HEK293 (cell line): Measurements from ENCODE around the gene ANTKMT.

Source experiments
- CTCF ChIA-PET: fragments of 350-600 bp; formaldehyde crosslinking; extraction: SDS; loops from one replicate; lab custom pipeline; 2021; ENCODE audit warnings: antibody characterized with exemption; lab: Yijun Ruan, JAX
- POLR2A ChIA-PET: fragments of 300-600 bp; formaldehyde crosslinking; extraction: SDS; loops from one replicate; lab custom pipeline; 2020; ENCODE audit warnings: antibody characterized with exemption, inconsistent platforms; lab: Yijun Ruan, JAX
- H3K27ac ChIP-seq: fragments of 200-500 bp; sonication (Bioruptor generic); 2 replicates; pipeline ENCODE4 v1.5.1; 2014; ENCODE audit warnings: low read depth, low read length, control low read depth, inconsistent platforms; ENCODE audit errors: extremely low read depth
- H3K36me3 ChIP-seq, 2 experiments: fragments of 200-500 bp in 1 of 2; sonication (Bioruptor generic) in 1 of 2; 1 replicate in 1 of 2; 2 replicates in 1 of 2; pipeline ENCODE4 v1.5.1; 2014 to 2017; ENCODE audit warnings: inconsistent platforms in 2 of 2, low read length in 2 of 2; ENCODE audit not compliant: control insufficient read depth in 2 of 2, insufficient read depth in 1 of 2
- H3K4me1 ChIP-seq: fragments of 200-500 bp; sonication (Bioruptor generic); 2 replicates; pipeline ENCODE4 v1.5.1; 2014; ENCODE audit warnings: mild to moderate bottlenecking, low read length, inconsistent platforms; ENCODE audit not compliant: control insufficient read depth, insufficient read depth
- H3K4me3 ChIP-seq: 2 replicates; pipeline ENCODE4 v1.5.1; 2011; ENCODE audit warnings: low read depth, mild to moderate bottlenecking, control low read depth, low read length, moderate library complexity
- H3K9me3 ChIP-seq: fragments of 200-500 bp; sonication (Bioruptor generic); 2 replicates; pipeline ENCODE4 v1.5.1; 2014; ENCODE audit warnings: low read depth, low read length, inconsistent platforms; ENCODE audit not compliant: control insufficient read depth, insufficient read depth
- INSM2 ChIP-seq: fragments of 450-650 bp; formaldehyde crosslinking; IDR thresholded peaks from 2 replicates; pipeline ENCODE4 v1.5.1; 2016; ENCODE audit warnings: missing biosample characterization, missing genetic modification characterization
- PATZ1 ChIP-seq: fragments of 450-650 bp; formaldehyde crosslinking; IDR thresholded peaks from 2 replicates; pipeline ENCODE4 v1.5.1; 2016; ENCODE audit warnings: missing biosample characterization, missing genetic modification characterization
- PRDM6 ChIP-seq: fragments of 450-650 bp; formaldehyde crosslinking; IDR thresholded peaks from 2 replicates; pipeline ENCODE4 v1.5.1; 2017; ENCODE audit warnings: missing biosample characterization, missing genetic modification characterization
- SP3 ChIP-seq: fragments of 450-650 bp; formaldehyde crosslinking; IDR thresholded peaks from 2 replicates; pipeline ENCODE4 v1.5.1; 2016; ENCODE audit warnings: missing biosample characterization, missing genetic modification characterization
- YY2 ChIP-seq: fragments of 450-650 bp; formaldehyde crosslinking; IDR thresholded peaks from 2 replicates; pipeline ENCODE4 v1.5.1; 2016; ENCODE audit warnings: missing biosample characterization, missing genetic modification characterization
- ZEB2 ChIP-seq: fragments of 450-650 bp; formaldehyde crosslinking; IDR thresholded peaks from 2 replicates; pipeline ENCODE4 v1.5.1; 2016; ENCODE audit warnings: missing biosample characterization, missing genetic modification characterization
- ZIC2 ChIP-seq: fragments of 450-650 bp; formaldehyde crosslinking; IDR thresholded peaks from 2 replicates; pipeline ENCODE4 v1.5.1; 2016; ENCODE audit warnings: missing biosample characterization, missing genetic modification characterization
- ZNF132 ChIP-seq: fragments of 450-650 bp; formaldehyde crosslinking; IDR thresholded peaks from 2 replicates; pipeline ENCODE4 v1.5.1; 2017; ENCODE audit warnings: missing biosample characterization, missing genetic modification characterization, borderline replicate concordance
- ZNF148 ChIP-seq: fragments of 450-650 bp; formaldehyde crosslinking; IDR thresholded peaks from 2 replicates; pipeline ENCODE4 v1.5.0; 2017; ENCODE audit warnings: missing biosample characterization, missing genetic modification characterization, borderline replicate concordance
- ZNF214 ChIP-seq: fragments of 450-650 bp; formaldehyde crosslinking; IDR thresholded peaks from 2 replicates; pipeline ENCODE4 v1.5.1; 2017; ENCODE audit warnings: missing biosample characterization, mild to moderate bottlenecking, missing genetic modification characterization, borderline replicate concordance
- ZNF221 ChIP-seq: fragments of 450-650 bp; formaldehyde crosslinking; IDR thresholded peaks from 2 replicates; pipeline ENCODE4 v1.5.1; 2017; ENCODE audit warnings: missing biosample characterization, missing genetic modification characterization, borderline replicate concordance
- ZNF266 ChIP-seq: fragments of 450-650 bp; formaldehyde crosslinking; IDR thresholded peaks from 2 replicates; pipeline ENCODE4 v1.5.1; 2016; ENCODE audit warnings: missing biosample characterization, missing genetic modification characterization, low read depth
- ZNF366 ChIP-seq: fragments of 450-650 bp; formaldehyde crosslinking; conservative IDR thresholded peaks from 2 replicates; pipeline ENCODE4 v1.5.1; 2016; ENCODE audit warnings: missing biosample characterization, missing genetic modification characterization
- ZNF449 ChIP-seq: fragments of 450-650 bp; formaldehyde crosslinking; IDR thresholded peaks from 2 replicates; pipeline ENCODE4 v1.5.1; 2017; ENCODE audit warnings: missing biosample characterization, mild to moderate bottlenecking, missing genetic modification characterization, moderate library complexity
- ZNF596 ChIP-seq: fragments of 450-650 bp; IDR thresholded peaks from 2 replicates; pipeline ENCODE4 v1.5.0; 2018; ENCODE audit warnings: missing biosample characterization, mild to moderate bottlenecking, missing genetic modification characterization, moderate library complexity
- ZNF785 ChIP-seq: fragments of 450-650 bp; formaldehyde crosslinking; IDR thresholded peaks from 2 replicates; pipeline ENCODE4 v1.5.1; 2016; ENCODE audit warnings: missing biosample characterization, missing genetic modification characterization
- ZSCAN30 ChIP-seq: fragments of 450-650 bp; IDR thresholded peaks from 2 replicates; pipeline ENCODE4 v1.5.1; 2018; ENCODE audit warnings: missing biosample characterization, mild to moderate bottlenecking, missing genetic modification characterization, moderate library complexity
- ZXDB ChIP-seq: fragments of 450-650 bp; formaldehyde crosslinking; IDR thresholded peaks from 2 replicates; pipeline ENCODE4 v1.5.1; 2016; ENCODE audit warnings: missing biosample characterization, missing genetic modification characterization
- TF ChIP-seq, protein P1 (sequence below): fragments of 450-650 bp; formaldehyde crosslinking; IDR thresholded peaks from 2 replicates; pipeline ENCODE4 v1.5.1; 2017; ENCODE audit warnings: missing biosample characterization, missing genetic modification characterization
- TF ChIP-seq, protein P2 (sequence below): fragments of 450-650 bp; formaldehyde crosslinking; IDR thresholded peaks from 2 replicates; pipeline ENCODE4 v1.5.1; 2016; ENCODE audit warnings: missing biosample characterization, missing genetic modification characterization

ANTKMT gene

DNA sequence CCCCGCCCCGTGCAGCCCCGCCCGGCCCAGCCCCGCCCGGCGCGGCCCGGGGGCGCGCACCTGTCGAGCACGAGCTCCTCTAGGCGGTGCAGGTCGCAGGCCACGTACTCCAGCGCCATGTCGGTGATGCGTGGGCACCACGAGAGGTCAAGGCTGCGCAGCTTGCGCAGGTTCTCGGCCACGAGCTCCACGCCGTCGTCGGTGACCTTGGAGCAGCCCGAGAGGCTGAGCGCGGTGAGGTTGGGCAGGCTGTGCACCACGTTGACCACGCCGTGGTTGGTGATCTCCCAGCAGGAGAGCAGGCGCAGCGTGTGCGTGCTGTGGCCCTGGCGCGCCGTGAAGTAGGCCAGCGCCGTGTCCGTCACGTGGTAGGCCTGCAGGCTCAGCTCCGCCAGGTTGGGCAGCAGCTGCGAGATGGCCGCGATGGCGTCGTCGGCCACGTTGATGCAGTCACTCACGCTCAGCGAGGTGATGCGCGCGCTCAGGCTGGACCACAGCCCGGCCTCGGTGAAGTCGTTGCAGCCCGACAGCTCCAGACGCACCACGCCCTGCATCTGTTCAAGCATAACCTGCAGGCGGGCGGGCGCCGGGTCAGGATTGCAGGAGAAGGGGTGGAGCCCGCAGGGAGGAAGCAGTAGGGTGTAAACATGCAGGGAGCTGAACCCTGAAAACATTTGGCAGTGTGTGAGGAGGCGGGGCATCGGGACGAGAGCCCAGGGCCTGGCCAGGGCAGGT is 25.4 kb upstream of the ANTKMT start (continued):
- TF ChIP-seq ZEB2 (tag by site-specific recombination) (no peak; the same call in 1 of the 2 replicates), PATZ1 (tag by site-specific recombination) (no peak), SP3 (tag by site-specific recombination) (0 out of 2 replicates have a peak, but pooled peaks have one; percentile 40), ZXDB (tag by site-specific recombination) (0 out of 2 replicates have a peak, but pooled peaks have one; percentile 39)

DNA sequence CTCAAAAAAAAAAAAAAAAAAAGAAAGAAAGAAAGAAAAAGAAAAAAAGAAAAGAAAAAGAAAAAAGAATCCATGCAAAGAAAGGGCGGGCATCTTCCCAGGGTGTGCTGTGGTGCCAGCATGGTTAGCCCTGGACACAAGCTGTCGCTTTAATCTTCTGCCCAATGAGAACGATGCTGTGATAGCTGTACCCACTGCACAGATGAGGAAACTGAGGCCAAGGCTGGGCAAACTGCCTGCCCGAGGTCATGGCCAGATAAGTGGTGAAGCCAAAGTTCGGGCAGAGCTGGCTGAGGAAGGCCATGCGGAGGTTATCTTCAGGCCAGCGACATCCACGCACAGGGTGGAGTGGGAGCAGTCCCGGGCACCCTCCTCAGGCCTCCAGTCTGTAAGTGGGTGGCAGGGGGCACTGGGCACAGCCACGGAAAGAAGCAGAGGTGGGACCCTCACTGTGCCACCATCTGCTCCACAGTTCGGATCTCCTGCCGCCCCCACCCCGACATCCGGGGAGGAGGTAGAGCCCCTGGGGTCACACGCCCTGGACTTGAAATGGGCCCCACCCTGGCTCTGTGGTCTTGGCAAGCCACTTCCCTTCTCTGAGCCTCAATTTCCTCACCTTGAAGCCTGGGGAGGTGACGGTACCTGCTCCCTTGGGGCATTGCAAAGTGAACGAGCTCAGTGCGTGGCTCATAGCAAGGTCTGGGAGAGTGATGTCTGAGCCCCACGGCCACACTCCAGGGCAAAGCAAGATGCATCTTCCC is 21.9 kb upstream of the ANTKMT start:
- no peak overlapping the region for H3K4me3 ChIP-seq
- H3K36me3 ChIP-seq: no peaks in the 10 kb centered on the region
- no peak overlapping the region for H3K27ac ChIP-seq
- no peaks in the 10 kb centered on the region for H3K4me1 ChIP-seq
- ChIA-PET CTCF (no interaction called here), POLR2A (interaction anchor here (0.7 to 1.1 kb wide), 2 partner anchors 9 to 83 kb away, joined by 3 to 6 read pairs; partner anchors contain the start of gene WDR24)
- H3K9me3 ChIP-seq: no peaks in the 10 kb centered on the region
- no peak for TF ChIP-seq ZNF266 (tag by site-specific recombination)
- no peak for TF ChIP-seq ZNF785 (tag by site-specific recombination)
- TF ChIP-seq ZNF148 (tag by site-specific recombination): no peak
- TF ChIP-seq PRDM6 (tag by site-specific recombination): no peak
- no peak for TF ChIP-seq ZSCAN30 (tag by site-specific recombination)
- TF ChIP-seq ZNF596: no peak
- TF ChIP-seq YY2: no peak
- TF ChIP-seq ZNF132 (tag by site-specific recombination): no peak
- TF ChIP-seq, protein P1, sequence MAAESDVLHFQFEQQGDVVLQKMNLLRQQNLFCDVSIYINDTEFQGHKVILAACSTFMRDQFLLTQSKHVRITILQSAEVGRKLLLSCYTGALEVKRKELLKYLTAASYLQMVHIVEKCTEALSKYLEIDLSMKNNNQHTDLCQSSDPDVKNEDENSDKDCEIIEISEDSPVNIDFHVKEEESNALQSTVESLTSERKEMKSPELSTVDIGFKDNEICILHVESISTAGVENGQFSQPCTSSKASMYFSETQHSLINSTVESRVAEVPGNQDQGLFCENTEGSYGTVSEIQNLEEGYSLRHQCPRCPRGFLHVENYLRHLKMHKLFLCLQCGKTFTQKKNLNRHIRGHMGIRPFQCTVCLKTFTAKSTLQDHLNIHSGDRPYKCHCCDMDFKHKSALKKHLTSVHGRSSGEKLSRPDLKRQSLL (tag by site-specific recombination): peak; percentile 36; the same call in 1 of the 2 replicates
- no peak for TF ChIP-seq INSM2 (tag by site-specific recombination)
- no peak for TF ChIP-seq ZNF449
- TF ChIP-seq, protein P2, sequence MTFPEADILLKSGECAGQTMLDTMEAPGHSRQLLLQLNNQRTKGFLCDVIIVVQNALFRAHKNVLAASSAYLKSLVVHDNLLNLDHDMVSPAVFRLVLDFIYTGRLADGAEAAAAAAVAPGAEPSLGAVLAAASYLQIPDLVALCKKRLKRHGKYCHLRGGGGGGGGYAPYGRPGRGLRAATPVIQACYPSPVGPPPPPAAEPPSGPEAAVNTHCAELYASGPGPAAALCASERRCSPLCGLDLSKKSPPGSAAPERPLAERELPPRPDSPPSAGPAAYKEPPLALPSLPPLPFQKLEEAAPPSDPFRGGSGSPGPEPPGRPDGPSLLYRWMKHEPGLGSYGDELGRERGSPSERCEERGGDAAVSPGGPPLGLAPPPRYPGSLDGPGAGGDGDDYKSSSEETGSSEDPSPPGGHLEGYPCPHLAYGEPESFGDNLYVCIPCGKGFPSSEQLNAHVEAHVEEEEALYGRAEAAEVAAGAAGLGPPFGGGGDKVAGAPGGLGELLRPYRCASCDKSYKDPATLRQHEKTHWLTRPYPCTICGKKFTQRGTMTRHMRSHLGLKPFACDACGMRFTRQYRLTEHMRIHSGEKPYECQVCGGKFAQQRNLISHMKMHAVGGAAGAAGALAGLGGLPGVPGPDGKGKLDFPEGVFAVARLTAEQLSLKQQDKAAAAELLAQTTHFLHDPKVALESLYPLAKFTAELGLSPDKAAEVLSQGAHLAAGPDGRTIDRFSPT (tag by site-specific recombination): peak; percentile 44; the same call in 1 of the 2 replicates
- TF ChIP-seq ZNF366: 0 out of 2 replicates have a peak, but pooled peaks have one; percentile 44
- no peak for TF ChIP-seq ZNF221 (tag by site-specific recombination)
- TF ChIP-seq ZIC2 (tag by site-specific recombination): no peak
- no peak for TF ChIP-seq ZNF214
